Activated gamma-delta T cell treated with Interleukin-2 at 50 U/mL for 16 hours (primary cell): ENCODE results near the gene TMEM117.

Experiments
- DNase-seq: peaks from one replicate; pipeline ENCODE4 v3.0.0-alpha.2; 2020

Gene TMEM117

DNA sequence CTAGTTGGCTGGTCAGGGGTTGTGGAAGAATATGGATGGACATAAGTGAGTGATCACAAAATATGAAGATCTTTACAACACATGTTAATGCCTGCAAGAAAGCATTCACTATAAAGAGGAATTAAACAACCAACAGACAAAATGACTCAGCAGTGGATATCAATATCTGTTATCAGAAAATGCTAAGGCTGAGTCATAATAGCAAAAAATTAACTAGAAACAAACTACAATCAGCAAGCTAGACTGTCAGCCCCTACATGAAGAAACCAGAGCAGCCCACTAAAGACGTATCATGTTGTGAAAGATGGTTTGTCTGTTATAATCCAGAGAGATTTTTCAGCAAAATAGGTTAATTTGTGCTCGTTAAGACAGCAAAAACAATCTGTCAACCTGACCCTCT, 567.3 kb downstream of the TMEM117 start:
- no peak for DNase-seq

- no peak for DNase-seq
Observed at GRCh38 chr12:44405297-44405696, 569.4 kb downstream of the TMEM117 start.

DNA sequence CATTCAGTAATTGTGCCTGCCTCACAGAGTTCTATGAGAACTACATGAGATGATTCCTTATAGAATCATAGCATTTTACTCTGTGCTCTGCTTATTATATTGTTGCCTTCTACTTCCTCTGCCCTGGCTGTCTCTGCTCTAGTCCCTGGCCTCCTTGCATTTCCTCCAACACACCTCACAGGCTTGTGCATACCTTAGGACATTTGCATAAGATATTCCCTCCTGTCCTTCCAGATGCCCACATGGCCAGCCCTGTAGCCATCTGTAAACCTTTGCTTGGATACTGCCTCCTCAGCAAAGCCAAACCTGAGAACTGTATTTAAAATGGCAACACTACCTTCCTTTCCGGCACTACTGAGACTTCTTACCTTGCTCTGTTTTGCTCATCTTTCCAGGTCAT, 586.7 kb downstream of the TMEM117 start:
- no peak for DNase-seq

- no peak for DNase-seq
Observed at GRCh38 chr12:44428825-44429224, 592.9 kb downstream of the TMEM117 start.

DNA sequence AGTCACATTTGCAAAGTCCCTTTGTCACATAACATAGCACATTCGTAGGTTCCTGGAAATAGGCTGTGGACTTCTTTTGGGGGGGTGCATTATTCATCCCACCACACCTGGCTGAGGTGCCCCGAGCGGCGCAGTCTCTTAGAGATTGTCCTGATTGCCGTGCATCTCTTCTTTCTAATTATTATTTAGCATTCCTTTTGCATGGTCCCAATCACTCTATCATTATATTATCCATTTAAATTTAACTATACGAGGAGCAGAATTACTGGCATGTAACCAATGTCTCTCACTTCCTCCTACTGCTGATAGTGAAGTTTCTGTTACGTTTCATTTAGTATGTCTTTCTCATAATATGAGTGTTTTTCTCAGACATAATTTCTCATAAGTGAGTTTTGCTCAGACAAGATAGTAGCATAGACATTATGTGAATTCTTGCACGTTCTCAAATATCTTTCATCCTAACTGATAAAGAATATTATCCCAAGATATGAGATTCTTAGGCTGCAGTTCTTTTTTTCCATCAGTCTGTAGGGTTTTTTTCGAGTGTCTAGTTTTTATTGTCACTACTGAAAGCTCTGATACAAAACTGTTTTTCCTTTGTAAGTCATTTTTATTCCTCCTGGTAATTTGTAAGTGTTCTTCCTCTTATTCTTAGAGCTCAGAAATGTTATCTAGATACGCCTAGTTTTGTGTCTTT, 595.9 kb downstream of the TMEM117 start:
- DNase-seq: no peak

GRCh38 chr12:44433659-44434058, 597.8 kb downstream of the TMEM117 start:
- DNase-seq: no peak

GRCh38 chr12:44436756-44437155, 600.9 kb downstream of the TMEM117 start:
- no peak for DNase-seq
